ENCODE data around the gene PPL. TPM values are rescaled to one million over a fixed set of nuclear protein-coding genes. Genes with fewer than 3 reads are reported as not detected.

The PPL gene
- total RNA-seq, 4 donors from 2014 or later: 52.2 to 246 (median 200) TPM

- Histone ChIP-seq H3K27me3 (no peaks in the 10 kb centered on the region), H3K9me3 (no peaks in the 10 kb centered on the region), H3K4me1 (peaks cover 0 to 33% (median 26%) of the 10 kb centered on the region in 4 donors), H3K36me3 (no peaks in the 10 kb centered on the region), H3K4me3 (no peak overlapping the region), H3K27ac (peak overlapping the region in 1 of 4 donors; percentile 0)
- no peak for DNase-seq (ENCODE audit: low spot score in 2 of 2)
- TF ChIP-seq POLR2A (IDR thresholded peaks at IDR 0.05) (no peak), CTCF (IDR thresholded peaks at IDR 0.05) (no peak), EP300 (IDR thresholded peaks at IDR 0.05) (no peak)
- 54 to 57% methylated on average over 16 of the region's 16 CpGs for WGBS, 2 donors
Observed at GRCh38 chr16:4947722-4948503, 11.0 kb upstream of the PPL start.

GRCh38 chr16:4946917-4947316 is 10.0 kb upstream of the PPL start:
- no peak for DNase-seq (ENCODE audit: low spot score in 2 of 2)
- no peaks in the 10 kb centered on the region for H3K27me3 ChIP-seq
- H3K9me3 ChIP-seq: no peaks in the 10 kb centered on the region
- no peak overlapping the region for H3K4me3 ChIP-seq
- no peak overlapping the region for H3K27ac ChIP-seq
- no peaks in the 10 kb centered on the region for H3K36me3 ChIP-seq
- TF ChIP-seq POLR2A (IDR thresholded peaks at IDR 0.05) (no peak), CTCF (IDR thresholded peaks at IDR 0.05) (no peak), EP300 (IDR thresholded peaks at IDR 0.05) (no peak)
- peaks cover 0 to 41% (median 31%) of the 10 kb centered on the region in 4 donors for H3K4me1 ChIP-seq

GRCh38 chr16:4945560-4946502 is 8.9 kb upstream of the PPL start:
- no peak overlapping the region for H3K4me3 ChIP-seq
- no peak for TF ChIP-seq CTCF (IDR thresholded peaks at IDR 0.05)
- no peak for TF ChIP-seq POLR2A (IDR thresholded peaks at IDR 0.05)
- TF ChIP-seq EP300 (IDR thresholded peaks at IDR 0.05): no peak
- no peaks in the 10 kb centered on the region for H3K9me3 ChIP-seq
- H3K4me1 ChIP-seq: peaks cover 0 to 41% (median 31%) of the 10 kb centered on the region in 4 donors
- H3K27me3 ChIP-seq: no peaks in the 10 kb centered on the region
- no peaks in the 10 kb centered on the region for H3K36me3 ChIP-seq
- H3K27ac ChIP-seq: peak overlapping the region in 3 of 4 donors; percentile 28 to 80 (median 80)
- WGBS, 2 donors: 61 to 62% methylated on average over 10 to 11 of the region's 11 CpGs
- DNase-seq (ENCODE audit: low spot score in 2 of 2): peak; percentile 40 to 41

GRCh38 chr16:4944333-4945281 is 7.7 kb upstream of the PPL start:
- Histone ChIP-seq H3K4me3 (no peak overlapping the region), H3K27ac (peak overlapping the region in 3 of 4 donors; percentile 28 to 80 (median 80)), H3K4me1 (peaks cover 0 to 41% (median 31%) of the 10 kb centered on the region in 4 donors), H3K27me3 (peaks cover 0 to 2% of the 10 kb centered on the region in 2 donors), H3K9me3 (no peaks in the 10 kb centered on the region), H3K36me3 (no peaks in the 10 kb centered on the region)
- TF ChIP-seq EP300 (IDR thresholded peaks at IDR 0.05): peak in 1 of 2 donors; percentile 90
- TF ChIP-seq CTCF (IDR thresholded peaks at IDR 0.05): no peak
- DNase-seq (ENCODE audit: low spot score in 2 of 2): peak; percentile 86 to 87
- WGBS, 2 donors: 30 to 31% methylated on average over 19 to 20 of the region's 20 CpGs

Data from tibial nerve (tissue), 4 donors.